HUDEP-2 (cell line): ENCODE data around the gene CACNB2.
"Not testable (repeated sequence)": the region's sequence is repeated elsewhere in the genome, so short reads cannot be mapped to it uniquely, and the experiment has no call there.

Experiments
- DNase-seq, 76 experiments: peaks; one replicate each; lab custom pipeline; 2025; ENCODE audit not compliant: unreplicated experiment in 76 of 76; lab: John Stamatoyannopoulos, UW

The CACNB2 gene

DNA sequence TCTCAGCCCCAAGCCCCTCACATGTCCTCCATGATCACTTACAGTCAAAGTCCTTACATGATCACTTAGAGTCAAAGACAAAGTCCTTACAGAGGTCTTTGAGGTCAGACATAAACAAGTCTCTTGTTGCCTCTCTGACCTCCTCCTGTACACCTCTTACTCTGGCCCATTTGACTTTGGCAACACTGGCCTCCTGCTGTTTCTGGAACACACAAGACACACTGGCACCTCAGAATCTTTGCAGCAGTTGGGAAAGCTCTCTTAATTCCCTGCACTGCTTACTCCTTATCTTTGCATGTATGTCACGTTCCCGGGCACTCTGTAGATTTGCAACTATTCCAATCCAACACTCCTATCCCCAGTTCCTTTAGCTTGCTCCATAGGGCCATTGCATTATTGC lies 408.9 kb downstream of the CACNB2 start:
- DNase-seq: no peak

DNA sequence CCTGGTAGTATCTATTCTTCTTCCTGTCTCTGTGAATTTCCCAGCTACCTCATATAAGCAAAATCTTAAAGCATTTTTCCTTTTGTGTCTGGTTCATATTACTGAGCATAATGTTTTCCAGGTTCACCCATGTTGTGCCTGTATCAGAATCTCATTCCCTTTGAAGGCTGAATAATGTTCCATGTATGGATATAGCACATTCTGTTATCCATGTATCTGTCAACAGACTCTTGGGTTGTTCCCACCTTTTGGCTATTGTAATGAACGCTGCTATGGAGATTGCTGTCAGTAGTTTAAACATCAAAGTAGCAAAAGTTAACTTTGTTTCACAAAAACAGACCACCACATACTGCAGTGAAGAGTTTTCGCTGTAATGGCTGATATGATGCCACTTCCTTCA lies 411.2 kb downstream of the CACNB2 start:
- DNase-seq: no peak

GRCh38 chr10:18554479-18554878 lies 414.3 kb downstream of the CACNB2 start:
- DNase-seq: no peak

- no peak for DNase-seq
Observed at GRCh38 chr10:18556522-18557147, 416.4 kb downstream of the CACNB2 start.

DNA sequence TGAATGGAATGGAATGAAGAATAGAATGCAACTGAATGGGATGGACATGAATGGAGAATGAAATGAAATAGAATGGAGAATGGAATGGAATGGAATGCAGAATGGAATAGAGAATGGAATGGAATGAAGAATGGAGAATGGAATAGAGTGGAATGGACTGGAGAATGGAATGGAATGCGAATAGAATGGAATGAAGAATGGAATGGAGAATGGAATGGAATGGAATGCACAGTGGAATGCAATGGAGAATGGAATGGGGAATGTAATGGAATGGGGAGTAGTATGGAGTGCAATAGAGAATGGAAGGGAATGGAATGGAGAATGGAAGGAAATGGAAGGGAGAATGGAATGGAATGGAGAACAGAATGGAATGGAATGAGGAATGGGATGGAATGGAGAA lies 417.7 kb downstream of the CACNB2 start:
- no peak for DNase-seq

GRCh38 chr10:18561861-18562551 lies 421.8 kb downstream of the CACNB2 start:
- DNase-seq: no peak

DNA sequence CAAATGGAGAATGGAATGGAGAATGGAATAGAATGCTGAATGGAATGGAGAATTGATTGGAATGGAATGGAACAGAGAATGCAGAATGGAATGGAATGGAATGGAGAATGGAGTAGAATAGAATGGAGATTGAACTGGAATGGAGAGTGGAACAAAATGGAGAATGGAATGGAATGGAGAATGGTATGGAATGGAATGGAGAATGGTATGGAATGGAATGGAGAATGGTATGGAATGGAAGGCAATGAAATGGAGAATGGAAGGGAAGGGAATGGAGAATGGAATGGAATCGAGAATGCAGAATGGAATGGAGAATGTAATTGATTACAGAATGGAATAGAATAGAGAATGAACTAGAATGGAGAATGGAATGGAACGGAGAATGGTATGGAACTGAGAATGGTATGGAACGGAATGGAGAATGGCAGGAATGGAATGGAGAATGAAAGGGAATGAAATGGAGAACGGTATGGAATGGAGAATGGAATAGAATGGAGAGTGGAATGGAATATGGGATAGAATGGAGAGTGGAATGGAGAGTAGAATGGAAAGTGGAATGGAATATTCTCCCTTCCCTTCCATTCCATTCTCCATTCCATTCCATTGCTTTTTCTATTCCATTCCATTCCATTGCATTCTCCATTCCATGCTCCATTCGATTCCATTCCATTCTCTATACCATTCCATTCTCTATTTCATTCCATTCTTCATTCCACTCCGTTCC lies 422.9 kb downstream of the CACNB2 start:
- DNase-seq: no peak

- DNase-seq: no peak
Observed at GRCh38 chr10:18565006-18565405, 424.8 kb downstream of the CACNB2 start.

DNA sequence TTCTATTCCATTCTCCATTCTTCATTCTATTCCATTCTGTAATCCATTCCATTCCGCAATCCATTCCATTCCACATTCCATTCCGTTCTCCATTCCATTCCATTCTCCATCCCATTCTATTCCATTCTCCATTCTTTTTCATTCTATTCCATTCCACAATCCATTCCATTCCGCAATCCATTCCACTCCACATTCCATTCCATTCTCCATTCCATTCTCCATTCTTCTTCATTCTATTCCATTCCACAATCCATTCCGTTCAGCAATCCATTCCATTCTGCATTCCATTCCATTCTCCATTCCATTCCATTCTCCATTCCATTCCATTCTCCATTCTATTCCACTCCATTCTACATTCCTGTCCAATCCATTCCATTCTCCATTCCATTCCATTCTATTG lies 426.0 kb downstream of the CACNB2 start:
- DNase-seq: no peak

- DNase-seq: no peak
Observed at GRCh38 chr10:18567343-18567856, 427.2 kb downstream of the CACNB2 start.

GRCh38 chr10:18570386-18570785 lies 430.2 kb downstream of the CACNB2 start:
- not testable (repeated sequence) for DNase-seq

- DNase-seq: no peak
Observed at GRCh38 chr10:18571076-18571475, 430.9 kb downstream of the CACNB2 start.

DNA sequence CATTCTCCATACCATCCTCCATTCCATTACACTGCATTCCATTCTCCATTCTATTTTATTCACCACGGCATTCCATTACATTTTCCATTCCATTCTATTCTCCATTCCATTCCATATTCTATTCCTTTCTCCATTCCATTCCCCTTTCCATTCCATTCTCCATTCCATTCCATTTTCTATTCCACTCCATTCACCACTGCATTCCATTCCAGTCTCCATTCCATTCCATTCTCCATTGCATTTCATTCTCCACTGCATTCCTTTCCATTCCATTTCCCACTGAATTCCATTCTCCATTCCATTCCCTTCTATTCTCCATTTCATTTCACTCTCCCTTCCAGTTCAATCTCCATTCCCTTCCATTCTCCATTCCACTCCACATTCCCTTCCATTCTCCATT lies 431.6 kb downstream of the CACNB2 start:
- DNase-seq: no peak

- DNase-seq: no peak
Observed at GRCh38 chr10:18572959-18573561, 432.8 kb downstream of the CACNB2 start.

DNA sequence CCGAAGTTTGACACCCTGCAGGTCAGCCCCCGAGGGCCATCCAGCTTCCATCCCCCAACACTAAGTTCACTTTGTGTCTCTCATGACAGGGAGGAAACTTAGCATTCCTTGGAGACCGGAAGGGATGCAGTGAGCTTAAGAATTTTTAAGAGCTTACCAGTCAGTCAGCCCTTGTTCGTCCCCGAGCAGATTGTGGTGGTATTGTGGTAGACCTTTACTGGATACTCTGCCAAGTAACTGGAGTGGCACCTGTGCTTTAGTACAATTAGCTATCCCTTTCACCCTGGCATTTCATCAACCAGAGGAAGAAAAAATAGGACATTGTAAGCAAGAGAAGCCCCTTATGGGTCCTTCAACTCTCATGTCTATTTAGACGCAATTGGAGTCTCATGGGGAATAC lies 436.4 kb downstream of the CACNB2 start:
- DNase-seq: no peak

DNA sequence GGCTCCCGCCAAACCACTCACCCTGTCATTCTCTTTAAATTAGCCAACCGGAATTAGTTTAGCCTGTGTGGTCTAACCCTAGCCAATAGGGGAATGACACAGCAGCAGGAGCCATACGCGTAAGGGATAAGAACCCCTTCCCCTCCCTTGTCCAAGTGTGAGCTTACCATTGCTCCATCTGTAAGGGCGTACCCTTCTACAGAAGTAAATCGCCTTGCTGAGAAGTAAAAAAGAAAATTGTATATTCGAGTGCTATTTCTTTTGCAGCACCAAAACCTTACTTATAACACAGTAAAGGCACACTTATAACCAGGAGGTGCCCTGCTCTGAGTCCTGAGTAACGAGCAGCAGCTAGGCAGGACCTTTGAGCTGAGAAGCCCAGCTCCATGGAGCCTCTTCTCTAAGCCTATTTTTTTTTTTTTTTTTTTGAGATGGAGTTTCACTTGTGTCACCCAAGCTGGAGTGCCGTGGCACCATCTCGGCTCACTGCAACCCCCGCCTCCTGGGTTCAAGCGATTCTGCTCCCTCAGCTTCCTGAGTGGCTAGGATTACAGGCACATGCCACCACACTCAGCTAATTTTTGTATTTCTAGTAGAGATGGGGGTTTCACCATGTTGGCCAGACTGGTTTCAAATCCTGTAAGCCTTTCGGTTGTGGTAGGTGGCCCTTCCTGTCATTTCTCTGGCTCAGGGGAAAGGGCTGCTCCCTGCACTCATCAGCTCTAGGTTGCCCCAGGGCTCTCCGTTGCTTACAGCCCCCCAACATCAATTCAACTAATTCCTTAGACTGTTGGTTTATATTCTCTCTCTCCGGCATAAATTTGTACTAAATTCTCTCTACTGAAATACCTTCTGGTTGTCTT lies 437.8 kb downstream of the CACNB2 start:
- no peak for DNase-seq

DNA sequence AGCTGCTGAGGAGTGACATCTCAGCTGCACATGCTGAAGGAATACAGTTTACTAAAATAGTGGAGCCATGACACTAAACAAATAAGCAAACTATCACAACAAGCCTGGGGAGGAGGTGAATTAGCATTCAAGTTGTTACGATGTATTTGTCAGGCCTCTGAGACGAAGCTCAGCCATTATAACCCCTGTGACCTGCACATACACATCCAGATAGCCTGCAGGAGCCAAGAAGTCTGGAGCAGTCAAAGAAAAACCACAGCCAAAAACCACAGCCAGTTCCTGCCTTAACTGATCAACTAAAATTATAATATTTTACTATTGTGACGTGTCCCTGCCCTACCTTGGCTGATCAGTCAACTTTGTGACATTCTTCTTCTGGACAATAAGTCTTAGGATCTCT lies 442.6 kb downstream of the CACNB2 start:
- DNase-seq: peak in 19 of 76 experiments; percentile 2 to 41 (median 17)

- DNase-seq: peak in 3 of 76 experiments; percentile 1 to 19 (median 6)
Observed at GRCh38 chr10:18583575-18584270, 443.5 kb downstream of the CACNB2 start.

DNA sequence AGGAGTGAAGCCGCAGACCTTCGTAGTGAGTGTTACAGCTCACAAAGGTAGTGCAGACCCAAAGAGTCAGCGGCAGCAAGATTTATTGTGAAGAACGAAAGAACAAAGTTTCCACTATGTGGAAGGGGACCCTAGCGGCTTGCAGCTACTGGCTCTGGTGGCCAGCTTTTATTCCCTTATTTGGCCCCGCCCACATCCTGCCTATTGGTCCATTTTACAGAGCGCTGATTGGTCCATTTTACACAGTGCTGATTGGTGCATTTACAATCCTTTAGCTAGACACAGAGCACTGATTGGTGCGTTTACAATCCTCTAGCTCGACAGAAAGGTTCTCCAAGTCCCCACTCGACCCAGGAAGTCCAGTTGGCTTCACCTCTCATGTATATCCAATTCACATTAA lies 446.4 kb downstream of the CACNB2 start:
- not testable (repeated sequence) for DNase-seq

- DNase-seq: not testable (repeated sequence)
Observed at GRCh38 chr10:18591141-18591540, 450.9 kb downstream of the CACNB2 start.
